Prostate gland (tissue), 2 donors: ENCODE measurements around the gene BNC2.

Source experiments
- CTCF ChIP-seq, 4 experiments: fragments of 200-600 bp in 2 of 4; fragments of 450-650 bp in 2 of 4; sonication (generic) in 2 of 4; IDR thresholded peaks; 1 replicate in 3 of 4; 2 replicates in 1 of 4; pipeline ENCODE4 v1.5.1; 2016 to 2019; ENCODE audit warnings: antibody characterized with exemption in 4 of 4, mild to moderate bottlenecking in 2 of 4, moderate library complexity in 2 of 4
- POLR2A ChIP-seq: fragments of 450-650 bp; IDR thresholded peaks from one replicate; pipeline ENCODE4 v1.6.1; 2016; ENCODE audit warnings: antibody characterized with exemption, mild to moderate bottlenecking
- POLR2AphosphoS5 ChIP-seq: sonication (generic); formaldehyde crosslinking; IDR thresholded peaks from one replicate; pipeline ENCODE4 v1.6.1; 2017; ENCODE audit warnings: antibody characterized with exemption

- no peak for TF ChIP-seq CTCF (IDR thresholded peaks at IDR 0.05)
- no peak for TF ChIP-seq POLR2AphosphoS5
- TF ChIP-seq POLR2A, result no peak
Observed at GRCh38 chr9:16611001-16611400, 259.5 kb downstream of the BNC2 start.
